Mesenchymal stem cell (in vitro differentiated cells and primary cell): Measurements from ENCODE around the gene NAP1L1.

ENCODE experiments used
- DNase-seq: peaks from one replicate; pipeline ENCODE4 v3.0.0-alpha.2; 2013
- H2AFZ ChIP-seq: one replicate; pipeline ENCODE4 v1.6.1; 2013; ENCODE audit warnings: low read depth, mild to moderate bottlenecking, control low read depth, inconsistent platforms, low read length, moderate library complexity
- H2AK5ac ChIP-seq: 2 replicates; pipeline ENCODE4 v1.6.1; 2013; ENCODE audit warnings: low read length, moderate library complexity, mild to moderate bottlenecking, inconsistent platforms; ENCODE audit not compliant: severe bottlenecking
- H2BK120ac ChIP-seq: one replicate; pipeline ENCODE4 v1.6.1; 2013; ENCODE audit warnings: low read depth, mild to moderate bottlenecking, inconsistent platforms, low read length, moderate library complexity
- H2BK12ac ChIP-seq, 2 experiments: one replicate each; pipeline ENCODE4 v1.6.1; 2013; ENCODE audit warnings: inconsistent platforms in 2 of 2, low read length in 2 of 2, mild to moderate bottlenecking in 2 of 2, moderate library complexity in 2 of 2, control low read depth in 1 of 2
- H2BK15ac ChIP-seq: one replicate; pipeline ENCODE4 v1.6.1; 2013; ENCODE audit warnings: mild to moderate bottlenecking, low read depth, inconsistent platforms; ENCODE audit not compliant: poor library complexity, severe bottlenecking
- H2BK5ac ChIP-seq: 2 replicates; pipeline ENCODE4 v1.6.1; 2013; ENCODE audit warnings: low read depth, mild to moderate bottlenecking, low read length, control low read depth, inconsistent platforms; ENCODE audit not compliant: poor library complexity, severe bottlenecking
- H3K14ac ChIP-seq, 2 experiments: one replicate each; pipeline ENCODE4 v1.6.1; 2013; ENCODE audit warnings: inconsistent platforms in 2 of 2, low read length in 2 of 2, control low read depth in 1 of 2, mild to moderate bottlenecking in 1 of 2, moderate library complexity in 1 of 2
- H3K18ac ChIP-seq, 2 experiments: one replicate each; pipeline ENCODE4 v1.6.1; 2013; ENCODE audit warnings: inconsistent platforms in 2 of 2, low read length in 2 of 2, control low read depth in 1 of 2, low read depth in 1 of 2, mild to moderate bottlenecking in 1 of 2
- H3K23ac ChIP-seq, 2 experiments: one replicate each; pipeline ENCODE4 v1.6.1; 2013; ENCODE audit warnings: inconsistent platforms in 2 of 2, low read length in 2 of 2, mild to moderate bottlenecking in 2 of 2, moderate library complexity in 2 of 2, control low read depth in 1 of 2
- H3K27ac ChIP-seq: 2 replicates; pipeline ENCODE4 v1.5.1; 2013; ENCODE audit warnings: mild to moderate bottlenecking, moderate library complexity, low read length, control low read depth, inconsistent platforms; ENCODE audit not compliant: poor library complexity, severe bottlenecking
- H3K27me3 ChIP-seq, 2 experiments: 2 replicates each; pipeline versions ENCODE4 v1.6.1 to v1.7.0; 2013; ENCODE audit warnings: low read length in 2 of 2, mild to moderate bottlenecking in 2 of 2, moderate library complexity in 2 of 2, control low read depth in 1 of 2, inconsistent platforms in 1 of 2; ENCODE audit not compliant: control insufficient read depth in 1 of 2, insufficient read depth in 1 of 2
- H3K36me3 ChIP-seq, 2 experiments: 2 replicates each; pipeline versions ENCODE4 v1.6.1 to v1.7.0; 2013; ENCODE audit warnings: low read length in 2 of 2, control low read depth in 1 of 2, inconsistent platforms in 1 of 2, low read depth in 1 of 2, mild to moderate bottlenecking in 1 of 2; ENCODE audit not compliant: insufficient read depth in 2 of 2, control insufficient read depth in 1 of 2
- H3K4ac ChIP-seq, 2 experiments: one replicate each; pipeline ENCODE4 v1.6.1; 2013; ENCODE audit warnings: inconsistent platforms in 2 of 2, low read length in 2 of 2, mild to moderate bottlenecking in 2 of 2, moderate library complexity in 2 of 2, control low read depth in 1 of 2, low read depth in 1 of 2
- H3K4me1 ChIP-seq: 2 replicates; pipeline ENCODE4 v1.6.1; 2013; ENCODE audit warnings: low read depth, low read length, control low read depth; ENCODE audit not compliant: control insufficient read depth, insufficient read depth
- H3K4me2 ChIP-seq: 2 replicates; pipeline ENCODE4 v1.6.1; 2013; ENCODE audit warnings: low read length, mild to moderate bottlenecking, inconsistent platforms; ENCODE audit not compliant: poor library complexity, severe bottlenecking
- H3K4me3 ChIP-seq, 2 experiments: 2 replicates each; pipeline versions ENCODE4 v1.5.1 to v1.7.0; 2013; ENCODE audit warnings: low read length in 2 of 2, mild to moderate bottlenecking in 2 of 2, control low read depth in 1 of 2, low read depth in 1 of 2; ENCODE audit not compliant: insufficient read depth in 1 of 2
- H3K79me1 ChIP-seq: replicated peaks from 2 replicates; pipeline ENCODE4 v1.6.1; 2013; ENCODE audit warnings: mild to moderate bottlenecking, control low read depth, low read length, inconsistent platforms; ENCODE audit not compliant: poor library complexity, severe bottlenecking
- H3K9ac ChIP-seq: 2 replicates; pipeline ENCODE4 v1.7.0; 2013; ENCODE audit warnings: mild to moderate bottlenecking, low read length, moderate library complexity
- H3K9me3 ChIP-seq: 2 replicates; pipeline ENCODE4 v1.7.0; 2013; ENCODE audit warnings: mild to moderate bottlenecking, low read length; ENCODE audit not compliant: control insufficient read depth
- H4K8ac ChIP-seq: one replicate; pipeline ENCODE4 v1.6.1; 2013; ENCODE audit warnings: inconsistent platforms, mild to moderate bottlenecking, low read length, moderate library complexity
- H4K91ac ChIP-seq: one replicate; pipeline ENCODE4 v1.6.1; 2013; ENCODE audit warnings: mild to moderate bottlenecking, low read length, inconsistent platforms
- WGBS: methylation state at CpG from one replicate; pipeline ENCODE4 v1.1.7; 2013; ENCODE audit warnings: mixed read lengths; 5-methylcytosine and 5-hydroxymethylcytosine counted together

Gene NAP1L1

GRCh38 chr12:76041406-76041805 lies 43.1 kb downstream of the NAP1L1 start:
- DNase-seq, result no peak
- Histone ChIP-seq H3K9ac (no peak overlapping the region), H2AK5ac (no peak overlapping the region), H4K8ac (no peak overlapping the region), H2BK5ac (no peak overlapping the region), H3K27ac (no peak overlapping the region), H2BK12ac (no peak overlapping the region), H3K18ac (no peak overlapping the region), H3K79me1 (peaks cover 7% of the 10 kb centered on the region), H3K36me3 (peaks cover 7 to 38% of the 10 kb centered on the region in 2 experiments), H3K23ac (no peak overlapping the region), H4K91ac (no peak overlapping the region), H3K9me3 (no peaks in the 10 kb centered on the region), H3K14ac (no peak overlapping the region), H3K4me2 (no peak overlapping the region), H3K4me1 (peaks cover 1% of the 10 kb centered on the region), H3K27me3 (no peaks in the 10 kb centered on the region), H3K4me3 (no peak overlapping the region), H2AFZ (no peak overlapping the region), H2BK15ac (no peak overlapping the region), H2BK120ac (no peak overlapping the region), H3K4ac (no peak overlapping the region)
- WGBS, result 100% methylated on average over 2 of the region's 2 CpGs

DNA sequence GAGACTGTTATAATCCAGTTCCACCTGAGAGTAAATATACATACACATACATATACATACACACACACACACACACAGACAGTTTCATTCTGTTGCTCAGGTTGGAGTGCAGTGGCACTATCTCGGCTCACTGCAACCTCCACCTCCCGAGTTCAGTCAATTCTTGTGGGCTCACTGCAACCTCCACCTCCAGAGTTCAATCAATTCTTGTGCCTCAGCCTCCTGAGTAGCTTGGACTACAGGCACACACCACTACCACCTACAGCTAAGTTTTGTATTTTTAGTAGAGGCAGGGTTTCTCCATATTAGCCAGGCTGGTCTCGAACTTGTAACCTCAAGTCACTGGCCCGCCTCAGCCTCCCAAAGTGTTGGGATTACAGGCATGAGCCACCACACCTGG lies 44.0 kb downstream of the NAP1L1 start:
- Histone ChIP-seq H4K8ac (no peak overlapping the region), H2BK15ac (no peak overlapping the region), H3K14ac (no peak overlapping the region), H2BK12ac (no peak overlapping the region), H2BK5ac (no peak overlapping the region), H3K27ac (no peak overlapping the region), H2AFZ (no peak overlapping the region), H3K4me2 (no peak overlapping the region), H3K9me3 (no peaks in the 10 kb centered on the region), H4K91ac (no peak overlapping the region), H3K23ac (no peak overlapping the region), H3K27me3 (no peaks in the 10 kb centered on the region), H3K18ac (no peak overlapping the region), H3K4ac (no peak overlapping the region), H2AK5ac (no peak overlapping the region), H3K4me1 (peaks cover 1% of the 10 kb centered on the region), H3K9ac (no peak overlapping the region), H2BK120ac (no peak overlapping the region), H3K79me1 (peaks cover 7% of the 10 kb centered on the region), H3K36me3 (peaks cover 7 to 34% of the 10 kb centered on the region in 2 experiments), H3K4me3 (no peak overlapping the region)
- 100% methylated on average over 3 of the region's 4 CpGs for WGBS
- DNase-seq, result no peak

GRCh38 chr12:76038176-76038575 lies 46.3 kb downstream of the NAP1L1 start:
- peak overlapping the region; percentile 74 for H3K9ac ChIP-seq
- no peak overlapping the region for H3K4me2 ChIP-seq
- no peak overlapping the region for H3K4me3 ChIP-seq
- H2BK15ac ChIP-seq, result no peak overlapping the region
- no peak overlapping the region for H2BK120ac ChIP-seq
- H3K79me1 ChIP-seq, result peaks cover 10% of the 10 kb centered on the region
- H3K36me3 ChIP-seq, result peaks cover 2 to 11% of the 10 kb centered on the region in 2 experiments
- H3K27me3 ChIP-seq, result no peaks in the 10 kb centered on the region
- no peak overlapping the region for H4K8ac ChIP-seq
- H3K4ac ChIP-seq, result no peak overlapping the region
- peak overlapping the region; percentile 32 for H2AK5ac ChIP-seq
- no peak overlapping the region for H3K14ac ChIP-seq
- H3K23ac ChIP-seq, result no peak overlapping the region
- no peak overlapping the region for H2BK12ac ChIP-seq
- no peak for DNase-seq
- WGBS, result 31% methylated on average over 2 of the region's 2 CpGs
- H3K9me3 ChIP-seq, result no peaks in the 10 kb centered on the region
- H2BK5ac ChIP-seq, result no peak overlapping the region
- H2AFZ ChIP-seq, result no peak overlapping the region
- H4K91ac ChIP-seq, result no peak overlapping the region
- H3K18ac ChIP-seq, result no peak overlapping the region
- no peak overlapping the region for H3K27ac ChIP-seq
- H3K4me1 ChIP-seq, result peaks cover 8% of the 10 kb centered on the region

DNA sequence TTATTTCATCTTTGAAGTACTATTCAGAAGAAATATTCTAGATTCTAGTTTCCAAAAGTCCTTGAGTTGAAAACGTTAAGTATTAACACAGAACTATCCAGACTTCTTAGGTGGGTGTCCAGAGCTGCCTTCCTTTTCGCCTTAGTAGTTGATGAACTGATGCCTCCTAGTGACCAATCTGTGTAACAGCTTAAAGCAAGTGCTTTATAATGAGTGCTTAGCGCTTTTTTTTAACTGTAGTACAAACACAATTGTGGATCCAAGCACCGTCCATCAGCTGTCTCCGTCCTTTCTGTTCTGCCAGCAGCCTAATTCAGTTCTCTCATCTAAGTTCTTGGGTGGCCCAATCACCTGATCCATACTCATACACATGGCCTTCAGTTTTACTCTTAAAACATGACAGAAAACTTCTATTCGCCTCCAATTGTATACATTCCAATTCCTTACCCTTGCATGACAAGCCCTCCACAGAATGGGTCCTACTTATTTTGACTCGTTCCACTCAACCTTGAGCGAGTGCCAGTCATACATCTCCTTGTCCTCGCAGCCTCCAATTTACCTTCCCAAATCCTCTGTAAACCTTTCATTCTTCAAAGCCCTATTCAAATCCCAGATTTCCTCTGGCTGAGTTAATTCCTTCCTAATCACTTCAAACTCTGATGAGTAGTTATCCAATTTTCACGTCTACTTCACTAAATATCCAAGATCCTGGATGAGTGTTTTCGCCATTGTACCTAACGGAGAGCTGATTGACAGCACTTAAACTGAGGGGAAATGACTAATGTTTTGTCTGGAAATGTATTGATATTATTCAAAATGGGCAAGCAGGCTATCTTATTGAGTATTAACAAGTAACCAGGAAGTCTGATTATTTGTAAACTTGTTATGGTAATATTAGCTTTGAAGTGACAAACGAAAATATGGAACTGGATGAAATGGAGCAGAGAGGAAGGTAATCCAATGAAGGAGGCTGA lies 47.1 kb downstream of the NAP1L1 start:
- Histone ChIP-seq H3K23ac (no peak overlapping the region), H3K9me3 (no peaks in the 10 kb centered on the region), H2BK12ac (no peak overlapping the region), H2BK15ac (no peak overlapping the region), H3K36me3 (peaks cover 0 to 4% of the 10 kb centered on the region in 2 experiments), H3K79me1 (peaks cover 8% of the 10 kb centered on the region), H3K4me1 (peaks cover 8% of the 10 kb centered on the region), H4K91ac (no peak overlapping the region), H3K18ac (no peak overlapping the region), H2AFZ (no peak overlapping the region), H3K27ac (no peak overlapping the region), H3K14ac (no peak overlapping the region), H3K9ac (peak overlapping the region; percentile 74), H3K4ac (no peak overlapping the region), H2BK120ac (no peak overlapping the region), H3K4me2 (no peak overlapping the region), H2BK5ac (peak overlapping the region; percentile 66), H3K4me3 (peak overlapping the region in 1 of 2 experiments; percentile 52), H2AK5ac (peak overlapping the region; percentile 92), H4K8ac (peak overlapping the region; percentile 36), H3K27me3 (no peaks in the 10 kb centered on the region)
- WGBS, result 44% methylated on average over 11 of the region's 13 CpGs
- DNase-seq, result peak; percentile 84
